Epithelial cell of esophagus (primary cell): ENCODE data around the gene POU4F1.

Experiments
- DNase-seq: peaks from one replicate; pipeline ENCODE4 v3.0.0; 2010; ENCODE audit warnings: low read depth
- H3K4me3 ChIP-seq: 2 replicates; pipeline ENCODE4 v1.5.1; 2011; ENCODE audit warnings: mild to moderate bottlenecking, low read length, control low read depth
- CTCF ChIP-seq: IDR thresholded peaks from 2 replicates; pipeline ENCODE4 v1.5.1; 2011; ENCODE audit warnings: low read depth, mild to moderate bottlenecking, low read length, control low read depth, inconsistent platforms; ENCODE audit not compliant: insufficient read depth; ENCODE audit errors: missing control alignments

POU4F1 gene

GRCh38 chr13:78606471-78607408 lies 3.4 kb upstream of the POU4F1 start:
- H3K4me3 ChIP-seq: no peak overlapping the region
- TF ChIP-seq CTCF: no peak
- DNase-seq: no peak

GRCh38 chr13:78604782-78605611 lies 1.6 kb upstream of the POU4F1 start:
- peak; percentile 3 for TF ChIP-seq CTCF
- DNase-seq: peak; percentile 62
- no peak overlapping the region for H3K4me3 ChIP-seq

GRCh38 chr13:78602561-78603239 lies 652 bp downstream of the POU4F1 start:
- peak overlapping the region; percentile 16 for H3K4me3 ChIP-seq
- DNase-seq: no peak
- no peak for TF ChIP-seq CTCF

GRCh38 chr13:78601874-78602560 lies 1.3 kb downstream of the POU4F1 start:
- no peak for DNase-seq
- H3K4me3 ChIP-seq: no peak overlapping the region

GRCh38 chr13:78601124-78601873 lies 2.1 kb downstream of the POU4F1 start:
- H3K4me3 ChIP-seq: no peak overlapping the region
- DNase-seq: no peak
- TF ChIP-seq CTCF: no peak

More at GRCh38 chr13:78601874-78602560, 1.3 kb downstream of the POU4F1 start:
- TF ChIP-seq CTCF: no peak
